ENCODE measurements around the gene ACBD7. TPM values are rescaled to one million over a fixed set of nuclear protein-coding genes. Genes with fewer than 3 reads are reported as not detected.

The ACBD7 gene
- total RNA-seq, 2 donors from 2014 or later: not detected

- no peak overlapping the region for H3K4me3 ChIP-seq
- DNase-seq: no peak
- no peak for ATAC-seq
- intact Hi-C loops (cut with DNase I): no loop called here
- no peaks in the 10 kb centered on the region for H3K9me3 ChIP-seq
- H3K4me1 ChIP-seq: no peaks in the 10 kb centered on the region
- H3K36me3 ChIP-seq (replicated peaks in 1 of 2; ENCODE audit: insufficient read depth in 1 of 2, low read depth in 2 of 2): no peaks in the 10 kb centered on the region
- TF ChIP-seq CTCF (IDR thresholded peaks at IDR 0.05): no peak
- no peak for TF ChIP-seq POLR2A (IDR thresholded peaks at IDR 0.05)
- WGBS, 2 donors: 91 to 100% methylated on average over 3 of the region's 3 CpGs
- H3K27ac ChIP-seq: no peak overlapping the region
- no peaks in the 10 kb centered on the region for H3K27me3 ChIP-seq
These were observed 13.2 kb downstream of the ACBD7 start for GRCh38 chr10:15075421-15075820.

- TF ChIP-seq POLR2A (IDR thresholded peaks at IDR 0.05) (no peak), CTCF (IDR thresholded peaks at IDR 0.05) (no peak)
- ATAC-seq: no peak
- Histone ChIP-seq H3K4me1 (no peaks in the 10 kb centered on the region), H3K27me3 (no peaks in the 10 kb centered on the region), H3K4me3 (no peak overlapping the region), H3K9me3 (no peaks in the 10 kb centered on the region), H3K36me3 (replicated peaks in 1 of 2; ENCODE audit: insufficient read depth in 1 of 2, low read depth in 2 of 2) (no peaks in the 10 kb centered on the region), H3K27ac (no peak overlapping the region)
- DNase-seq: no peak
- WGBS, 2 donors: 65 to 94% methylated on average over 5 of the region's 5 CpGs
- intact Hi-C loops (cut with DNase I): no loop called here
These were observed 16.2 kb downstream of the ACBD7 start for GRCh38 chr10:15072358-15072757.

- no peak overlapping the region for H3K4me3 ChIP-seq
- WGBS, 2 donors: 68 to 76% methylated on average over 3 to 4 of the region's 4 CpGs
- H3K4me1 ChIP-seq: no peaks in the 10 kb centered on the region
- TF ChIP-seq CTCF (IDR thresholded peaks at IDR 0.05) (no peak), POLR2A (IDR thresholded peaks at IDR 0.05) (no peak)
- no peak for ATAC-seq
- DNase-seq: no peak
- H3K9me3 ChIP-seq: no peaks in the 10 kb centered on the region
- intact Hi-C loops (cut with DNase I): no loop called here
- H3K27me3 ChIP-seq: no peaks in the 10 kb centered on the region
- no peaks in the 10 kb centered on the region for H3K36me3 ChIP-seq (replicated peaks in 1 of 2; ENCODE audit: insufficient read depth in 1 of 2, low read depth in 2 of 2)
- H3K27ac ChIP-seq: no peak overlapping the region
These were observed 19.3 kb downstream of the ACBD7 start for GRCh38 chr10:15069230-15069629.

GRCh38 chr10:15068802-15069201, 19.8 kb downstream of the ACBD7 start:
- H3K4me3 ChIP-seq: no peak overlapping the region
- ATAC-seq: no peak
- H3K4me1 ChIP-seq: no peaks in the 10 kb centered on the region
- H3K36me3 ChIP-seq (replicated peaks in 1 of 2; ENCODE audit: insufficient read depth in 1 of 2, low read depth in 2 of 2): no peaks in the 10 kb centered on the region
- DNase-seq: no peak
- intact Hi-C loops (cut with DNase I): no loop called here
- 82 to 96% methylated on average over 3 of the region's 3 CpGs for WGBS, 2 donors
- no peaks in the 10 kb centered on the region for H3K9me3 ChIP-seq
- no peak for TF ChIP-seq POLR2A (IDR thresholded peaks at IDR 0.05)
- no peak for TF ChIP-seq CTCF (IDR thresholded peaks at IDR 0.05)
- H3K27ac ChIP-seq: no peak overlapping the region
- H3K27me3 ChIP-seq: no peaks in the 10 kb centered on the region

GRCh38 chr10:15067154-15067553, 21.4 kb downstream of the ACBD7 start:
- H3K4me1 ChIP-seq: no peaks in the 10 kb centered on the region
- H3K4me3 ChIP-seq: no peak overlapping the region
- no peak for ATAC-seq
- H3K9me3 ChIP-seq: no peaks in the 10 kb centered on the region
- H3K27ac ChIP-seq: no peak overlapping the region
- WGBS, 2 donors: 87 to 91% methylated on average over 5 of the region's 5 CpGs
- intact Hi-C loops (cut with DNase I): no loop called here
- no peak for DNase-seq
- H3K27me3 ChIP-seq: no peaks in the 10 kb centered on the region
- H3K36me3 ChIP-seq (replicated peaks in 1 of 2; ENCODE audit: insufficient read depth in 1 of 2, low read depth in 2 of 2): no peaks in the 10 kb centered on the region
- TF ChIP-seq CTCF (IDR thresholded peaks at IDR 0.05) (no peak), POLR2A (IDR thresholded peaks at IDR 0.05) (no peak)
